NB4 (cell line): ENCODE results near the gene FXR2.
A peak's percentile ranks its signal among the peaks of the same experiment; 100 is the strongest.

ENCODE experiments used
- DNase-seq: peaks from one replicate; pipeline ENCODE4 v3.0.0; 2010; ENCODE audit warnings: low read depth
- H3K4me3 ChIP-seq: one replicate; pipeline ENCODE4 v1.5.1; 2011; ENCODE audit warnings: mild to moderate bottlenecking, low read depth, low read length, moderate library complexity
- MYC ChIP-seq: IDR thresholded peaks from 2 replicates; pipeline ENCODE4 v1.6.1; 2011; ENCODE audit warnings: low read depth, low read length
- POLR2A ChIP-seq: IDR thresholded peaks from 2 replicates; pipeline ENCODE4 v1.6.1; 2011; ENCODE audit warnings: mild to moderate bottlenecking; ENCODE audit not compliant: insufficient read length; ENCODE audit errors: extremely low read depth
- TF ChIP-seq, protein P1 (sequence below): IDR thresholded peaks from 2 replicates; pipeline ENCODE4 v1.6.1; 2011; ENCODE audit warnings: low read depth, low read length
- TF ChIP-seq, protein P2 (sequence below): IDR thresholded peaks from one replicate; pipeline ENCODE4 v1.5.1; 2012; ENCODE audit warnings: low read depth, low read length

The FXR2 gene

DNA sequence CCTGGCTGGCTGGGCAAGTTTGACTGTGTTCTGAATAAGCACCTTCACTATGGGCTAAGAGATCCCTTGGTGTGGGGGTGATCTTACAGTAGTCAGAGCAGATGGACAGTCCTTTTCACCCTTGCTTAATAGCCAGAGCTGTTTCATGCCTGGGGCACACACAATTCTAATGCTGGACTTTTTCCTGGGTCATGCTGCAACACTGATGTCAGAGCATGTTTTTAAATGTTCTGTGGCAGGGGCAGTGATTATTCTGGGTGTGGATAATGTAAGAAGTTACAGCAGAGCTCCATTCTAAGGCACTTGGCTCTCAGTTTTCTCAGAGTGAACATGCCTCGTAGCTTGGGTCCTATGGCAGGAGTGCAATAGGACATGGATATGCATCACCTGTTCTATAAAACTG is 39.2 kb downstream of the FXR2 start:
- H3K4me3 ChIP-seq: peak overlapping the region; percentile 99
- DNase-seq: no peak
- TF ChIP-seq MYC (no peak), POLR2A (no peak)
- TF ChIP-seq, protein P1, sequence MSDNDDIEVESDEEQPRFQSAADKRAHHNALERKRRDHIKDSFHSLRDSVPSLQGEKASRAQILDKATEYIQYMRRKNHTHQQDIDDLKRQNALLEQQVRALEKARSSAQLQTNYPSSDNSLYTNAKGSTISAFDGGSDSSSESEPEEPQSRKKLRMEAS: no peak
- TF ChIP-seq, protein P2, sequence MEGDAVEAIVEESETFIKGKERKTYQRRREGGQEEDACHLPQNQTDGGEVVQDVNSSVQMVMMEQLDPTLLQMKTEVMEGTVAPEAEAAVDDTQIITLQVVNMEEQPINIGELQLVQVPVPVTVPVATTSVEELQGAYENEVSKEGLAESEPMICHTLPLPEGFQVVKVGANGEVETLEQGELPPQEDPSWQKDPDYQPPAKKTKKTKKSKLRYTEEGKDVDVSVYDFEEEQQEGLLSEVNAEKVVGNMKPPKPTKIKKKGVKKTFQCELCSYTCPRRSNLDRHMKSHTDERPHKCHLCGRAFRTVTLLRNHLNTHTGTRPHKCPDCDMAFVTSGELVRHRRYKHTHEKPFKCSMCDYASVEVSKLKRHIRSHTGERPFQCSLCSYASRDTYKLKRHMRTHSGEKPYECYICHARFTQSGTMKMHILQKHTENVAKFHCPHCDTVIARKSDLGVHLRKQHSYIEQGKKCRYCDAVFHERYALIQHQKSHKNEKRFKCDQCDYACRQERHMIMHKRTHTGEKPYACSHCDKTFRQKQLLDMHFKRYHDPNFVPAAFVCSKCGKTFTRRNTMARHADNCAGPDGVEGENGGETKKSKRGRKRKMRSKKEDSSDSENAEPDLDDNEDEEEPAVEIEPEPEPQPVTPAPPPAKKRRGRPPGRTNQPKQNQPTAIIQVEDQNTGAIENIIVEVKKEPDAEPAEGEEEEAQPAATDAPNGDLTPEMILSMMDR: no peak

DNA sequence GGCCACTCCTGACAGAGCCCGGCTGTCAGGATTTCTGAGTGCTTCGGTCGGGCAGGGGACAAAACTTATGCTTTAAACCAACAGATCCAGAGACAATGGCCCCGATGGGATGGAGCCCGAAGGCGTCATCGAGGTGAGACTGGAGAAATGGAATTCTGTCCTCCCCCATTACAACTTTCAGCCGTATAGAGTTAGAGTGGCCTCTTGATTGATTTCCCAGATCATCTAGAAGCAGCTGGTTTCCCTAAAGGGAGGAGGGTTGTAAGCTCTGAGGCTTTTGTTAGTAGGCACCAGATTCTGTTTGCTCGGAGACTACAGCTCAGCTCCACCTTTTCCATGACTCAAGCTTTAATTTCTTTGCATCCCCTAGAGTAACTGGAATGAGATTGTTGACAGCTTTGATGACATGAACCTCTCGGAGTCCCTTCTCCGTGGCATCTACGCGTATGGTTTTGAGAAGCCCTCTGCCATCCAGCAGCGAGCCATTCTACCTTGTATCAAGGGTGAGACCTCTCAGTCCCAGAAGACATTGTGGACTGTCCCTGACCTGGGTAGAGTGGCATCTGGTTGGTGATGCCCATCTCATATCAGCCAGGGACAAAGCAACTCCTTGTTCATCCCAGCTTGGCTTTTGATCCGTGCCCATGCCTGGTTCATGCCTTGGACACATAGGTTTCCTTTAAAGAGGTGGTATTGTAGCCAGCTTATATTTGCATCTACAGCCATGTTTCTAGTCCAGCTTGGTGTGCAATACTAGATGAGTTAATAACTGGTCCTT is 40.3 kb downstream of the FXR2 start:
- peak overlapping the region; percentile 99 for H3K4me3 ChIP-seq
- no peak for TF ChIP-seq POLR2A
- TF ChIP-seq MYC: no peak
- TF ChIP-seq, protein P2: no peak
- TF ChIP-seq, protein P1: no peak
- DNase-seq: no peak

DNA sequence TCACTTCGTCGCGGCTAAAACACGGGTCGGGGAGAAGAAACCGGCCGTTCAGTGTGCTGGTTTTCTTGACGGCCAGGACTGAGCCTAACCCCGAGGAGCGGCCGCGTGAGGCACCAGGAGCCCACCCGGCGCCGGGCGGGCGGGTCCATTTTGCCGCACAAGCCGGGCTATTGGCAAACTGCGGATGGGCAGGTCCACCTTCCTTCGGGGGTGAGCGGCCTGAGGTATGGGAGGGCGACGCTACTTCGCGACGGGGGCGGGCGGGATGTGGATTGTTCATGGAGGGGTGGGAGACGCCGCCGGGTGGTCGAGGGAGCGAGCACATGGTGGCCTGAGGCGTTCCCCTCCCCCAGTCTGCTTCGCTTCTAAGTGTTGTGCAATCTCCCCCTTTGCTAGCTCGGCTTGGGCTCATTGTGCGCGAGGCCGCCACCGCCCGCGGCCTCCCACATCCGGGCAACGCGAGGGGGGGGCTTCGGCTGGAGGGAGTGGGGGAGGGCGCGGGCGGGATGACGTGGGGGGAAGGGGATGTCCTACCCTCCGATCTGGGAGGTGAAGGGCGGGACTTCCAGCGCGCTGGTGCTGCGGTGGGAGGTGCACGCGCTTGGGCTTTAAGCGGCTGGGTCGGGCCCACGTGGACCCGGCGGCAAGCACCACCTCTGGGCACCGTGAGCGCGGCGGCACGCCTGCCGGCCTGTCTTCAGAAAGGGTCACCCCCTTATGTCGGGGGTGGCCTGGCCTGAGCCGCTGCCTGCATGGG is 41.2 kb downstream of the FXR2 start:
- H3K4me3 ChIP-seq: peak overlapping the region; percentile 99
- TF ChIP-seq, protein P2: no peak
- TF ChIP-seq POLR2A (no peak), MYC (peak; percentile 100)
- TF ChIP-seq, protein P1: peak; percentile 83
- peak; percentile 94 for DNase-seq

DNA sequence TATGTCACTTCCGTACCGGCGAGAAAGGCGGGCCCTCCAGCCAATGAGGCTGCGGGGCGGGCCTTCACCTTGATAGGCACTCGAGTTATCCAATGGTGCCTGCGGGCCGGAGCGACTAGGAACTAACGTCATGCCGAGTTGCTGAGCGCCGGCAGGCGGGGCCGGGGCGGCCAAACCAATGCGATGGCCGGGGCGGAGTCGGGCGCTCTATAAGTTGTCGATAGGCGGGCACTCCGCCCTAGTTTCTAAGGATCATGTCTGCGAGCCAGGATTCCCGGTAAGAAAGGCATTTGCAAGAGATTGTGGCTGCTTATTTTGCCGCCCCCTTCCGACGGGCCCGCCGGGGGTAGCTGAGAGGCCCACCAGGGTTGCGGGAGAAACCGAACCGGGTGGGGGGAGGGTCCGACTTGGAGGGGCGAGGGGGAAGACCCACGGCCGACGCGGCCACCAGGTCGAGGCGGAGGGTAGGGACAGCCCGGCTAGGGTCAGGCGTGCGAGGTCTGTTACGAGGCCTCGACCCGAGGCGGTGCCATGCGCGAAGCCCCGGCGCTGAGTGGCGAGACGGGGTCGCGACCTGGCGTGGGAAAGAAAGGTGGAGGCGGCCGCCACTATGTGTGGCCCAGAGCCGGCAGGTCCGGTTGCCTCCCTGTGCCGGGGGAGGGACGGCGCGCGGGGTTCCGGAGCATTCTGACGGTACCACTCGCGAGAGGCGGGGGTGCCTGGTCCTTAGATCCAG is 41.9 kb downstream of the FXR2 start:
- peak; percentile 97 for DNase-seq
- H3K4me3 ChIP-seq: peak overlapping the region; percentile 99
- TF ChIP-seq POLR2A: peak; percentile 94
- TF ChIP-seq, protein P1: no peak
- TF ChIP-seq MYC: no peak

DNA sequence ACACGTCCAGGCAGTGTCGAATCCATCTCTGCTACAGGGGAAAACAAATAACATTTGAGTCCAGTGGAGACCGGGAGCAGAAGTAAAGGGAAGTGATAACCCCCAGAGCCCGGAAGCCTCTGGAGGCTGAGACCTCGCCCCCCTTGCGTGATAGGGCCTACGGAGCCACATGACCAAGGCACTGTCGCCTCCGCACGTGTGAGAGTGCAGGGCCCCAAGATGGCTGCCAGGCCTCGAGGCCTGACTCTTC is 42.4 kb downstream of the FXR2 start:
- DNase-seq: no peak
- TF ChIP-seq POLR2A: no peak
- TF ChIP-seq MYC: peak; percentile 100
- TF ChIP-seq, protein P2: no peak
- TF ChIP-seq, protein P1: peak; percentile 99

DNA sequence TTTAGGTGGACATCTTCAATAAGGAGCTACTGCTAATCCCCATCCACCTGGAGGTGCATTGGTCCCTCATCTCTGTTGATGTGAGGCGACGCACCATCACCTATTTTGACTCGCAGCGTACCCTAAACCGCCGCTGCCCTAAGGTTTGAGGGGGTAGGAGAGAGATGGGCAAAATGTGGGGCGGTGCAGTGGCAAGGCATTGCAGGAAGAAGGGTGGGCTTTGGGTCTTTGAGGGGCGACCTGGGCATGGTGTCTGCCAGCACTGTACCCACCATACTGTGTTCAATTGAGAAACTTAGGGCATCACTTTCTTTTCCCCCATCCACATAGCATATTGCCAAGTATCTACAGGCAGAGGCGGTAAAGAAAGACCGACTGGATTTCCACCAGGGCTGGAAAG is 44.3 kb downstream of the FXR2 start:
- H3K4me3 ChIP-seq: no peak overlapping the region
- TF ChIP-seq, protein P1: no peak
- TF ChIP-seq MYC (no peak), POLR2A (no peak)
- TF ChIP-seq, protein P2: no peak
- no peak for DNase-seq

More for the DNA sequence above, 42.4 kb downstream of the FXR2 start:
- peak overlapping the region; percentile 73 for H3K4me3 ChIP-seq
